A673 (cell line): ENCODE data around the gene PPARG.

Source experiments
- EZH2 ChIP-seq: fragments of 200-600 bp; sonication (generic); IDR thresholded peaks from 2 replicates; pipeline ENCODE4 v1.6.1; 2017; ENCODE audit warnings: borderline replicate concordance, low read depth, mild to moderate bottlenecking, mixed read lengths, antibody characterized with exemption, low read length; ENCODE audit not compliant: poor library complexity, severe bottlenecking
- TF ChIP-seq, protein P1 (sequence below): fragments of 300-800, 200-600 bp; sonication (generic); conservative IDR thresholded peaks from 2 replicates; pipeline ENCODE4 v1.5.1; 2017; ENCODE audit warnings: low read depth, mild to moderate bottlenecking, antibody characterized with exemption, low read length, moderate library complexity, mixed read lengths

DNA sequence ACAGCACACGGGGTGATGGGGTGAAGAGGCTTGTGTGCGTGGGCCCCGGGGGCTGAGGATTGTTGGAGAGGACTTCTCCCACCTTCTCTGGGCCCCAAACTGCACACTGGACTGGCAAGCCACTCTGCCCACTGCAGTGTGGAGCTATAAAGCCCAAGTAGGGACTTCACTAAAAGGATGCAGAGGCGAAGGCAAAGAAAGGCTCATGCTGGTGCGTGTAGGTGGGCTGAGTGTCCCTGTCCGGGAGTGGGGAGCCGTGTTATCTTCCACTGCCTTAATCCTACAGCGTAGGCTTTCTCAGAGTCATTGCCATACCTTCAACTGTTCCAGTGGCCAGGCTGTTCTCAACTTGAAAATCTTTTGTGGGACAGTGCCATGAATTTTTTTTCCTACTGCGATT, 3.9 kb downstream of the PPARG start:
- TF ChIP-seq, protein P1, sequence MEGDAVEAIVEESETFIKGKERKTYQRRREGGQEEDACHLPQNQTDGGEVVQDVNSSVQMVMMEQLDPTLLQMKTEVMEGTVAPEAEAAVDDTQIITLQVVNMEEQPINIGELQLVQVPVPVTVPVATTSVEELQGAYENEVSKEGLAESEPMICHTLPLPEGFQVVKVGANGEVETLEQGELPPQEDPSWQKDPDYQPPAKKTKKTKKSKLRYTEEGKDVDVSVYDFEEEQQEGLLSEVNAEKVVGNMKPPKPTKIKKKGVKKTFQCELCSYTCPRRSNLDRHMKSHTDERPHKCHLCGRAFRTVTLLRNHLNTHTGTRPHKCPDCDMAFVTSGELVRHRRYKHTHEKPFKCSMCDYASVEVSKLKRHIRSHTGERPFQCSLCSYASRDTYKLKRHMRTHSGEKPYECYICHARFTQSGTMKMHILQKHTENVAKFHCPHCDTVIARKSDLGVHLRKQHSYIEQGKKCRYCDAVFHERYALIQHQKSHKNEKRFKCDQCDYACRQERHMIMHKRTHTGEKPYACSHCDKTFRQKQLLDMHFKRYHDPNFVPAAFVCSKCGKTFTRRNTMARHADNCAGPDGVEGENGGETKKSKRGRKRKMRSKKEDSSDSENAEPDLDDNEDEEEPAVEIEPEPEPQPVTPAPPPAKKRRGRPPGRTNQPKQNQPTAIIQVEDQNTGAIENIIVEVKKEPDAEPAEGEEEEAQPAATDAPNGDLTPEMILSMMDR, result no peak
- no peak for TF ChIP-seq EZH2
